ENCODE data around the gene EVPLL.
A peak's percentile ranks its signal among the peaks of the same experiment; 100 is the strongest.

The EVPLL gene

GRCh38 chr17:18361837-18362697 lies 15.5 kb upstream of the EVPLL start:
- TF ChIP-seq FOXP2 (optimal IDR thresholded peaks at IDR 0.05; ENCODE audit: borderline replicate concordance, extremely low read depth, extremely low read length, insufficient read depth) (no peak), TAF1 (IDR thresholded peaks at IDR 0.05; ENCODE audit: borderline replicate concordance, insufficient read depth, low read length) (no peak), SIN3A (IDR thresholded peaks at IDR 0.05; ENCODE audit: borderline replicate concordance, insufficient read depth, low read length) (no peak), POLR2AphosphoS5 (IDR thresholded peaks at IDR 0.05; ENCODE audit: low read depth, low read length) (no peak)
- TF ChIP-seq, protein P1, sequence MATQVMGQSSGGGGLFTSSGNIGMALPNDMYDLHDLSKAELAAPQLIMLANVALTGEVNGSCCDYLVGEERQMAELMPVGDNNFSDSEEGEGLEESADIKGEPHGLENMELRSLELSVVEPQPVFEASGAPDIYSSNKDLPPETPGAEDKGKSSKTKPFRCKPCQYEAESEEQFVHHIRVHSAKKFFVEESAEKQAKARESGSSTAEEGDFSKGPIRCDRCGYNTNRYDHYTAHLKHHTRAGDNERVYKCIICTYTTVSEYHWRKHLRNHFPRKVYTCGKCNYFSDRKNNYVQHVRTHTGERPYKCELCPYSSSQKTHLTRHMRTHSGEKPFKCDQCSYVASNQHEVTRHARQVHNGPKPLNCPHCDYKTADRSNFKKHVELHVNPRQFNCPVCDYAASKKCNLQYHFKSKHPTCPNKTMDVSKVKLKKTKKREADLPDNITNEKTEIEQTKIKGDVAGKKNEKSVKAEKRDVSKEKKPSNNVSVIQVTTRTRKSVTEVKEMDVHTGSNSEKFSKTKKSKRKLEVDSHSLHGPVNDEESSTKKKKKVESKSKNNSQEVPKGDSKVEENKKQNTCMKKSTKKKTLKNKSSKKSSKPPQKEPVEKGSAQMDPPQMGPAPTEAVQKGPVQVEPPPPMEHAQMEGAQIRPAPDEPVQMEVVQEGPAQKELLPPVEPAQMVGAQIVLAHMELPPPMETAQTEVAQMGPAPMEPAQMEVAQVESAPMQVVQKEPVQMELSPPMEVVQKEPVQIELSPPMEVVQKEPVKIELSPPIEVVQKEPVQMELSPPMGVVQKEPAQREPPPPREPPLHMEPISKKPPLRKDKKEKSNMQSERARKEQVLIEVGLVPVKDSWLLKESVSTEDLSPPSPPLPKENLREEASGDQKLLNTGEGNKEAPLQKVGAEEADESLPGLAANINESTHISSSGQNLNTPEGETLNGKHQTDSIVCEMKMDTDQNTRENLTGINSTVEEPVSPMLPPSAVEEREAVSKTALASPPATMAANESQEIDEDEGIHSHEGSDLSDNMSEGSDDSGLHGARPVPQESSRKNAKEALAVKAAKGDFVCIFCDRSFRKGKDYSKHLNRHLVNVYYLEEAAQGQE (IDR thresholded peaks at IDR 0.05; ENCODE audit: insufficient read depth in 1 of 2, low read depth in 2 of 2, low read length in 2 of 2): no peak

GRCh38 chr17:18362698-18363100 lies 14.9 kb upstream of the EVPLL start:
- TF ChIP-seq, protein P1 (IDR thresholded peaks at IDR 0.05; ENCODE audit: insufficient read depth in 1 of 2, low read depth in 2 of 2, low read length in 2 of 2): no peak
- TF ChIP-seq TAF1 (IDR thresholded peaks at IDR 0.05; ENCODE audit: borderline replicate concordance, insufficient read depth, low read length): no peak

GRCh38 chr17:18363101-18364049 lies 14.2 kb upstream of the EVPLL start, which contains the start of gene SHMT1:
TSS of gene SHMT1 (minus strand) at chr17:18363550. CDS start at chr17:18355981, 7,569 bp downstream.
- TF ChIP-seq FOXP2 (optimal IDR thresholded peaks at IDR 0.05; ENCODE audit: borderline replicate concordance, extremely low read depth, extremely low read length, insufficient read depth) (peak; percentile 76), SIN3A (IDR thresholded peaks at IDR 0.05; ENCODE audit: borderline replicate concordance, insufficient read depth, low read length) (no peak), POLR2AphosphoS5 (IDR thresholded peaks at IDR 0.05; ENCODE audit: low read depth, low read length) (peak; percentile 81), TAF1 (IDR thresholded peaks at IDR 0.05; ENCODE audit: borderline replicate concordance, insufficient read depth, low read length) (no peak)
- TF ChIP-seq, protein P1 (IDR thresholded peaks at IDR 0.05; ENCODE audit: insufficient read depth in 1 of 2, low read depth in 2 of 2, low read length in 2 of 2): 0 out of 4 replicates have a peak, but pooled peaks of 1 of the 2 experiments have one; percentile 16

DNA sequence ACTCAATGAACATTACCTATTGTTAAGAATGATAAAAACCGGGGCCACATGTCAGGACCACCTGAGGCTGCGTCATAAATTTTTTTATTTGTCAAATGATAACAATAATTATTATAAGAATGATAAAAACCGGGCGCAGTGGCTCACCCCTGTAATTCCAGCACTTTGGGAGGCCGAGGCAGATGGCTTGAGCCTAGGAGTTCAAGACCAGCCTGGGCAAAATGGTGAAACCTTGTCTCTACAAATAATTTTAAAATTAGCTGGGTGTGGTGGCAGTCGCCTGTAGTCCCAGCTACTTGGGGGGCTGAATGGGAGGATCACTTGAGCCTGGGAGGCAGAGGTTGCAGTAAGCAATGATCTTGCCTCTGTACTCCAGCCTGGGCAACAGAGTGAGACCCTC lies 13.4 kb upstream of the EVPLL start:
- TF ChIP-seq SIN3A (IDR thresholded peaks at IDR 0.05; ENCODE audit: borderline replicate concordance, insufficient read depth, low read length): no peak
- TF ChIP-seq TAF1 (IDR thresholded peaks at IDR 0.05; ENCODE audit: borderline replicate concordance, insufficient read depth, low read length): no peak
- TF ChIP-seq FOXP2 (optimal IDR thresholded peaks at IDR 0.05; ENCODE audit: borderline replicate concordance, extremely low read depth, extremely low read length, insufficient read depth): no peak
- TF ChIP-seq, protein P1 (IDR thresholded peaks at IDR 0.05; ENCODE audit: insufficient read depth in 1 of 2, low read depth in 2 of 2, low read length in 2 of 2): no peak
- no peak for TF ChIP-seq POLR2AphosphoS5 (IDR thresholded peaks at IDR 0.05; ENCODE audit: low read depth, low read length)
